Activated naive CD8-positive, alpha-beta T cell treated with anti-CD3 and anti-CD28 coated beads for 36 hours (primary cell): ENCODE data around the gene DYDC2. TPM values are rescaled to one million over a fixed set of nuclear protein-coding genes. Genes with fewer than 3 reads are reported as not detected.

Source experiments
- DNase-seq: peaks from one replicate; pipeline ENCODE4 v3.0.0; 2021
- H3K27ac Mint-ChIP-seq: one replicate; pipeline ENCODE4 v1.8.0; 2022; ENCODE audit warnings: mild to moderate bottlenecking, moderate library complexity, mixed read lengths
- H3K27me3 Mint-ChIP-seq: one replicate; pipeline ENCODE4 v1.8.0; 2022; ENCODE audit warnings: mild to moderate bottlenecking, mixed read lengths
- H3K36me3 Mint-ChIP-seq: one replicate; pipeline ENCODE4 v1.8.0; 2021; ENCODE audit warnings: mild to moderate bottlenecking, mixed read lengths
- H3K4me1 Mint-ChIP-seq: one replicate; pipeline ENCODE4 v1.8.0; 2021; ENCODE audit warnings: mixed read lengths
- H3K4me3 Mint-ChIP-seq: one replicate; pipeline ENCODE4 v1.8.0; 2022; ENCODE audit warnings: mild to moderate bottlenecking, moderate library complexity, mixed read lengths
- H3K9me3 Mint-ChIP-seq: one replicate; pipeline ENCODE4 v1.8.0; 2022; ENCODE audit warnings: mixed read lengths
- total RNA-seq, 2 experiments: library from RNA; stranded (reverse); gene quantifications; one replicate each; pipeline ENCODE4 v1.2.3, GENCODE V29; 2021

The DYDC2 gene
- total RNA-seq = under 1 TPM in 1 of 2 experiments, not detected in 1; 0.42 TPM

- peak; percentile 84 for DNase-seq
- Mint-ChIP-seq H3K27me3 (peaks cover 27% of the 10 kb centered on the region), H3K4me1 (peaks cover 4% of the 10 kb centered on the region), H3K9me3 (peaks cover 3% of the 10 kb centered on the region), H3K36me3 (no peaks in the 10 kb centered on the region), H3K4me3 (peak within 1 kb of the TSS; percentile 79), H3K27ac (no peak within 1 kb of the TSS)
Observed at GRCh38 chr10:80356563-80356988, at the start of gene DYDC2, which contains the start of gene DYDC1. Gene DYDC2, plus strand, starts transcription at chr10:80356781. Its CDS starts 5,663 bp downstream, at chr10:80362444. Gene DYDC1, minus strand, starts transcription at chr10:80356755. Its CDS starts 4,154 bp downstream, at chr10:80352601.

- Mint-ChIP-seq H3K9me3 (peaks cover 6% of the 10 kb centered on the region), H3K36me3 (no peaks in the 10 kb centered on the region), H3K27ac (no peak overlapping the region), H3K4me3 (no peak overlapping the region), H3K27me3 (no peaks in the 10 kb centered on the region), H3K4me1 (peaks cover 4% of the 10 kb centered on the region)
- DNase-seq = no peak
Observed at GRCh38 chr10:80313523-80313922, 43.1 kb upstream of the DYDC2 start.

GRCh38 chr10:80315391-80315790 is 41.2 kb upstream of the DYDC2 start:
- no peak for DNase-seq
- H3K36me3 Mint-ChIP-seq = no peaks in the 10 kb centered on the region
- no peak overlapping the region for H3K27ac Mint-ChIP-seq
- no peaks in the 10 kb centered on the region for H3K27me3 Mint-ChIP-seq
- no peaks in the 10 kb centered on the region for H3K9me3 Mint-ChIP-seq
- no peak overlapping the region for H3K4me3 Mint-ChIP-seq
- H3K4me1 Mint-ChIP-seq = peaks cover 4% of the 10 kb centered on the region

- Mint-ChIP-seq H3K27me3 (no peaks in the 10 kb centered on the region), H3K9me3 (no peaks in the 10 kb centered on the region), H3K4me3 (no peak overlapping the region), H3K27ac (no peak overlapping the region), H3K36me3 (no peaks in the 10 kb centered on the region), H3K4me1 (no peaks in the 10 kb centered on the region)
- no peak for DNase-seq
Observed at GRCh38 chr10:80318742-80319141, 37.8 kb upstream of the DYDC2 start.

- no peaks in the 10 kb centered on the region for H3K9me3 Mint-ChIP-seq
- DNase-seq = no peak
- no peak overlapping the region for H3K27ac Mint-ChIP-seq
- no peaks in the 10 kb centered on the region for H3K27me3 Mint-ChIP-seq
- peaks cover 2% of the 10 kb centered on the region for H3K4me1 Mint-ChIP-seq
- H3K36me3 Mint-ChIP-seq = no peaks in the 10 kb centered on the region
- H3K4me3 Mint-ChIP-seq = no peak overlapping the region
Observed at GRCh38 chr10:80319318-80319717, 37.3 kb upstream of the DYDC2 start.

GRCh38 chr10:80319725-80320290 is 36.8 kb upstream of the DYDC2 start:
- Mint-ChIP-seq H3K27ac (no peak overlapping the region), H3K4me3 (no peak overlapping the region), H3K9me3 (no peaks in the 10 kb centered on the region), H3K36me3 (no peaks in the 10 kb centered on the region), H3K4me1 (peaks cover 2% of the 10 kb centered on the region), H3K27me3 (no peaks in the 10 kb centered on the region)
- no peak for DNase-seq

- no peaks in the 10 kb centered on the region for H3K27me3 Mint-ChIP-seq
- H3K36me3 Mint-ChIP-seq = no peaks in the 10 kb centered on the region
Observed at GRCh38 chr10:80320377-80320776, 36.2 kb upstream of the DYDC2 start.

GRCh38 chr10:80321183-80321582 is 35.4 kb upstream of the DYDC2 start:
- H3K27me3 Mint-ChIP-seq = no peaks in the 10 kb centered on the region
- H3K27ac Mint-ChIP-seq = no peak overlapping the region
- no peak overlapping the region for H3K4me3 Mint-ChIP-seq
- no peaks in the 10 kb centered on the region for H3K9me3 Mint-ChIP-seq
- H3K4me1 Mint-ChIP-seq = peaks cover 2% of the 10 kb centered on the region
- DNase-seq = no peak
- H3K36me3 Mint-ChIP-seq = no peaks in the 10 kb centered on the region

More at GRCh38 chr10:80320377-80320776, 36.2 kb upstream of the DYDC2 start:
- peaks cover 2% of the 10 kb centered on the region for H3K4me1 Mint-ChIP-seq
- no peak overlapping the region for H3K4me3 Mint-ChIP-seq
- H3K9me3 Mint-ChIP-seq = no peaks in the 10 kb centered on the region
- no peak for DNase-seq
- H3K27ac Mint-ChIP-seq = no peak overlapping the region

- H3K4me3 Mint-ChIP-seq = no peak overlapping the region
- H3K4me1 Mint-ChIP-seq = peaks cover 2% of the 10 kb centered on the region
- H3K27me3 Mint-ChIP-seq = no peaks in the 10 kb centered on the region
- H3K9me3 Mint-ChIP-seq = no peaks in the 10 kb centered on the region
- DNase-seq = no peak
- no peaks in the 10 kb centered on the region for H3K36me3 Mint-ChIP-seq
- no peak overlapping the region for H3K27ac Mint-ChIP-seq
Observed at GRCh38 chr10:80322158-80322557, 34.4 kb upstream of the DYDC2 start.

- Mint-ChIP-seq H3K27ac (no peak overlapping the region), H3K27me3 (no peaks in the 10 kb centered on the region), H3K36me3 (no peaks in the 10 kb centered on the region), H3K4me3 (no peak overlapping the region), H3K9me3 (no peaks in the 10 kb centered on the region), H3K4me1 (peaks cover 2% of the 10 kb centered on the region)
- no peak for DNase-seq
Observed at GRCh38 chr10:80322711-80323110, 33.9 kb upstream of the DYDC2 start.

- no peak overlapping the region for H3K27ac Mint-ChIP-seq
- H3K4me3 Mint-ChIP-seq = no peak overlapping the region
- H3K9me3 Mint-ChIP-seq = no peaks in the 10 kb centered on the region
- peaks cover 2% of the 10 kb centered on the region for H3K4me1 Mint-ChIP-seq
- H3K27me3 Mint-ChIP-seq = no peaks in the 10 kb centered on the region
- no peaks in the 10 kb centered on the region for H3K36me3 Mint-ChIP-seq
- DNase-seq = no peak
Observed at GRCh38 chr10:80323311-80323710, 33.3 kb upstream of the DYDC2 start.

GRCh38 chr10:80324086-80324485 is 32.5 kb upstream of the DYDC2 start:
- Mint-ChIP-seq H3K4me1 (peaks cover 2% of the 10 kb centered on the region), H3K36me3 (no peaks in the 10 kb centered on the region), H3K27ac (no peak overlapping the region), H3K27me3 (no peaks in the 10 kb centered on the region), H3K4me3 (no peak overlapping the region), H3K9me3 (no peaks in the 10 kb centered on the region)
- no peak for DNase-seq

- H3K36me3 Mint-ChIP-seq = no peaks in the 10 kb centered on the region
- no peaks in the 10 kb centered on the region for H3K9me3 Mint-ChIP-seq
- H3K27me3 Mint-ChIP-seq = no peaks in the 10 kb centered on the region
- H3K27ac Mint-ChIP-seq = no peak overlapping the region
- no peak for DNase-seq
- no peak overlapping the region for H3K4me3 Mint-ChIP-seq
- H3K4me1 Mint-ChIP-seq = peaks cover 2% of the 10 kb centered on the region
Observed at GRCh38 chr10:80324891-80325364, 31.7 kb upstream of the DYDC2 start.

- H3K36me3 Mint-ChIP-seq = no peaks in the 10 kb centered on the region
- no peak overlapping the region for H3K27ac Mint-ChIP-seq
- DNase-seq = no peak
- H3K4me3 Mint-ChIP-seq = no peak overlapping the region
- no peaks in the 10 kb centered on the region for H3K27me3 Mint-ChIP-seq
- H3K9me3 Mint-ChIP-seq = no peaks in the 10 kb centered on the region
- no peaks in the 10 kb centered on the region for H3K4me1 Mint-ChIP-seq
Observed at GRCh38 chr10:80333983-80334382, 22.6 kb upstream of the DYDC2 start.

- Mint-ChIP-seq H3K27ac (no peak overlapping the region), H3K4me1 (no peaks in the 10 kb centered on the region), H3K36me3 (no peaks in the 10 kb centered on the region), H3K4me3 (no peak overlapping the region), H3K27me3 (no peaks in the 10 kb centered on the region), H3K9me3 (no peaks in the 10 kb centered on the region)
- no peak for DNase-seq
Observed at GRCh38 chr10:80344276-80344675, 12.3 kb upstream of the DYDC2 start.

GRCh38 chr10:80344912-80345311 is 11.7 kb upstream of the DYDC2 start:
- no peaks in the 10 kb centered on the region for H3K27me3 Mint-ChIP-seq
- H3K9me3 Mint-ChIP-seq = no peaks in the 10 kb centered on the region
- H3K36me3 Mint-ChIP-seq = no peaks in the 10 kb centered on the region
- no peaks in the 10 kb centered on the region for H3K4me1 Mint-ChIP-seq
- H3K27ac Mint-ChIP-seq = no peak overlapping the region
- H3K4me3 Mint-ChIP-seq = no peak overlapping the region
- DNase-seq = no peak
